Left ventricle myocardium superior (tissue), 1 donor: ENCODE data around the gene KRTAP12-1. TPM values are rescaled to one million over a fixed set of nuclear protein-coding genes. Genes with fewer than 3 reads are reported as not detected.
"Not testable (repeated sequence)": the region's sequence is repeated elsewhere in the genome, so short reads cannot be mapped to it uniquely, and the experiment has no call there.

Source experiments
- ATAC-seq: fragments of 200-7000 bp; cut with Tn5 transposase; one replicate; pipeline ENCODE4 v1.9.1; 2020; ENCODE audit warnings: mild to moderate bottlenecking, moderate library complexity
- DNase-seq: peaks from one replicate; pipeline ENCODE4 v3.0.0-alpha.2; 2020
- intact Hi-C: fragments of 100-400 bp; cut with micrococcal nuclease; formaldehyde crosslinking; loops from one replicate; pipeline ENCODE4 v1.11.0; 2022
- total RNA-seq: library from RNA; stranded (reverse); fragmentation: NEBNext Ultra II Directional; extraction: Animal tissue kit (Norgen Biotek cat#: 25700); gene quantifications from one replicate; pipeline ENCODE4 v1.2.1, GENCODE V29; 2021
- donor health status: DM: no; HTN: yes; CAD: no; lungs with severe emphysema.

The KRTAP12-1 gene
- total RNA-seq, 1 donor from 2014 or later, result not detected

DNA sequence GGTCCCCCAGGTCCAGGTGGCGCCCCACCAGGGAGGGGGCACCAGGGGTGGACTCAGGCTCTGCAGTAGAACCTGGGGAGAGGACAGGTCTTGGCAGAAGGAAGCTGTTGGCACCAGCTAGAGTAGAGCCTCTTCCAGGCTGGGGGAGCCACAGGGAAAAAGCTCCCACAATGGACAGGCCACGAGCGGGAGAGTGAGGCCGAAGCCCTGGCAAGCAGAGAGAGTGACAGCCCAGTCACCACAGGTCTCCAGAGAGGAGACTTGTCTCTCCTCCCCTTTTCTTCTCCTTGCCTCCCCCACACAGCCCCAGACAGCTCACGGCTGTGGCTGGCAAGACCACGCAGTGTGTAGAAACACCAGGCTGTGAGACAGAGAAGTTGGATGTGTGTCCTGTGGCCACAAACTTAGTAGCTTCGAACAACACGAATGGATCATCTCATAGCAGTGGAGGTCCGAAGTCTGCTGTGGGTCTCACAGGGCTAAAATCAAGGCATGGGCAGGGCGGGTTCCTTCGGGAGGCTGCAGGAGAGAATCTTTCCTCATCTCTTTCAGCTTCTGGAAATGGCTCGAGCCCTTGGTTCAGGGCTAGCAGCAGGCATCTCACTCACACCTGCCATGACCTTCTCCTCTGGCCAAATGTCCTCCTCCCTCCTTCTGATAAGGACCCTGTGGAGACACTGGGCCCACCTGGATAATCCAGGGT is 30.8 kb downstream of the KRTAP12-1 start:
- ATAC-seq, result no peak

DNA sequence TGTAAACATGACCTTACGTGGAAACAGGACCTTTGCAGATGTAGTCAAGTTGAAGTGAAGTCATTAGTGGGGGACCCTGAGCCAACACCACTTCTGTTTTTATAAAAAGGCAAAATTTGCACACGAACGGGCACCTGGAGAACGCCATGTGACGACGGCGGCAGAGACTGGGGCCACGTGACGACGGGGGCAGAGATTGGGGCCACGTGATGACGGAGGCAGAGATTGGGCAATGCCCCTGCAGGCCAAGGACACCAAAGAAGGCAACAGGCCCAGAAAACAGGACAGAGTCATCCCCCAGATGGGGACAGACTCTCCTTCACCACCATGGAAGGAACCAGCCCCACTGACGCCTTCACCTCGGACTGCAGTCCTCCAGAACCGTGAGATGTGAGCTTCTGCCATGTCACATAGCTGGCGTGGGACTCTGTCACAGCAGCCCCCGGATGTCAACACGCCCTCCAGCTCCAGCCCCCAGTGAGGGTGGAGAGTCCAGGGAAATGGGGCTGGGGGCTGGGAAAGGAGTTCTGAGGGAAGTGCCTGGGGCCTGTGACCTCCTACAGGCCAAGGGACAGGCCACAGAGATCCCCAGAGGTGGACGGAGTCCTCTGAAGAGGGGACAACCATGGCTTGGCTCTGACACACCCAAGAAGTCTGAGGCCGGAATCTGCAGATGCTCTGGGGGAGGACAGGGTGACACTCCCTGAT is 31.5 kb downstream of the KRTAP12-1 start:
- intact Hi-C loops, result no loop called here
- no peak for DNase-seq

More for the DNA sequence above, 30.8 kb downstream of the KRTAP12-1 start:
- DNase-seq, result no peak
- intact Hi-C loops, result no loop called here

DNA sequence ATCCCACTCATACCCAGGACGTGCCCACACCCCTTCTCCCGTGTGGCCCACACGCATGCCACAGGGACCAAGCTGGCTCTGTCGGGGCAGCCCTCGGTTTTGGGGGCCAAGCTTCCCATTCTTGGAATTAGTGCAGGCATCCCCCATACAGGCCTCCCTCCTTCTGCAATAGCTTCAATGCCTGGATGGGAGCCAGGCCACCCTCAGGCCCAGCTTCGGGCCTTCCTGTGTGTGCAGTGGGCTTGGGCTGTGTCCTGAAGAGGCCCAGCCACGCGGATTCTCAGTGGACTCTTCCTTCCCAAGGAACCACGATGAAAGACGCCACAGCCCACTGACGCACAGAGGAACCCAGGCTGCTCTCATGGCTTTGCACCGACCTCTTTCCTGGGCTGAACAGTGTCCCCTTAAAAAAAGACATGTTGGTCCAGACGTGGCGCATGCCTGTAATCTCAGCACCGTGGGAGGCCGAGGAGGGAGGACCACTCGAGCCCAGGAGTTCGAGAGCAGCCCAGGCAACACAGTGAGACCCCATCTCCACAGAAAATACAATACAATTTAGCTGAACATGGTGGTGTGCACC is 32.4 kb downstream of the KRTAP12-1 start:
- no peak for ATAC-seq
- no peak for DNase-seq
- intact Hi-C loops, result no loop called here

More for the DNA sequence above, 31.5 kb downstream of the KRTAP12-1 start:
- no peak for ATAC-seq

DNA sequence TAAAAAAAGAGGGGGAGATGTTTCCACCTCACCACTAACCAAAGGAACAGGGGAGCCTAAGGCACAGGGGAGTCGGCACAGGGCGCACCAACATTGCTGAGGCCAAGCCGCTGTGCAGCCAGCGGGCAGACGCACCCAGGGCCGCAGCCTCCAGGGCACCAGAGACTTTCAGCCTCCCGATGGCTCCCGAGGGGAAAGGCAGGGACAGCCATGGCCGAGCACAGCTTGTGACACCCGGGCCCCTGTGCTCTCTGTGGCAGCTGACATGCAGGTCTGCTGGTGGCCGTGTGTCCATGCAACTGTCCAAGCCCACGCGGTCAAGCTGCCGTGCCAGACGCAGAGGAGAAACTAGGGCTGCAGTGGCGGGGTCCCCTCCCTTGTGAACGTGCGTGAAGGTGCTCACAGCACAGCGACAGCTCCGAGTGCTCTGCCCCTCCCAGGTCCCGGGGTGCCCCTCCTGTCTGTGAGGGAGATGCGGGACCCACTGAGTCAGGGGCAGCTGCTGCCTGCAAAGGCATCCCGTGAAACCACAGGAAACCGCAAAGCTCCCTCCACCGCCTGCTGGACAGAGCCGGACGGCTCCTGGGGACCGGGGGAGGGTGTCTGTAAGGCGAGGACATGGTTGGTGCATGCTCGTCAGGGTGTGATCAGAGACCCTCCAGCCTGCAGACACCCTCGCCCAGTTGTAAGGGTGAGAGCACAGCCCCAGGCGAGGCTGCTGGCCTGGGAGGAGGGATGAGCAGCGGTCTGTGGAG is 33.2 kb downstream of the KRTAP12-1 start:
- intact Hi-C loops, result no loop called here
- ATAC-seq (no peak), DNase-seq (no peak)

DNA sequence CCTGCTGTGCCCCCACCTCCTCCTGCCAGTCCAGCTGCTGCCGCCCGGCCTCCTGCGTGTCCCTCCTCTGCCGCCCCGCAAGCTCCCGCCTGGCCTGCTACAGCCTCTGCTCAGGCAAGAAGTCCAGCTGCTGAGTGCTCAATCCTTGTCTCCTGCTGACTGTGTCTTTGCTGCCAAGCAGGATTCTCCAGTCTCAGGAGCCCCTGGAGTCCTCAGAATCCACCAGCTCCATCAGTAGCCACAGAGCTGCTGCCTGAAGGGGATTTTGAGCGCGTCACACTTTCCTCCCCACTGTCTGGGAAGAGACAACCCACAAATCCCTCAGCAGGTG is 34.8 kb downstream of the KRTAP12-1 start:
- ATAC-seq (no peak), DNase-seq (no peak)
- intact Hi-C loops, result no loop called here

DNA sequence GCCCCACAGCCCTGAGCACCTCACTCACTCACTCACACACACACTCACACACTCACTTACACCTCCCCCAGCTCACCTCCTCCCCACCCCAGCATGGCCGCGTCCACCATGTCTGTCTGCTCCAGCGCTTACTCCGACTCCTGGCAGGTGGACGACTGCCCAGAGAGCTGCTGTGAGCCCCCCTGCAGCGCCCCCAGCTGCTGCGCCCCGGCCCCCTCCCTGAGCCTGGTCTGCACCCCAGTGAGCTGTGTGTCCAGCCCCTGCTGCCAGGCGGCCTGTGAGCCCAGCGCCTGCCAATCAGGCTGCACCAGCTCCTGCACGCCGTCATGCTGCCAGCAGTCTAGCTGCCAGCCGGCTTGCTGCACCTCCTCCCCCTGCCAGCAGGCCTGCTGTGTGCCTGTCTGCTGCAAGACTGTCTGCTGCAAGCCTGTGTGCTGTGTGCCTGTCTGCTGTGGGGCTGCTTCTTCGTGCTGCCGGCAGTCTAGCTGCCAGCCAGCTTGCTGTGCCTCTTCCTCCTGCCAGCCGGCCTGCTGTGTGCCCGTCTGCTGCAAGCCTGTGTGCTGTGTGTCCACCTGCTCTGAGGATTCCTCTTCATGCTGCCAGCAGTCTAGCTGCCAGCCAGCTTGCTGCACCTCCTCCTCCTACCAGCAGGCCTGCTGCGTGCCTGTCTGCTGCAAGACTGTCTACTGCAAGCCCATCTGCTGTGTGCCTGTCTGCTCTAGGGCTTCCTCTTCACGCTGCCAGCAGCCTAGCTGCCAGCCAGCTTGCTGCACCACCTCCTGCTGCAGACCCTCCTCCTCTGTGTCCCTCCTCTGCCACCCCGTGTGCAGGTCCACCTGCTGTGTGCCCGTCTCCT is 35.4 kb downstream of the KRTAP12-1 start, which contains the start of gene KRTAP10-11:
Gene KRTAP10-11, plus strand, starts transcription at position 49 of the 856 bp plus-strand sequence. Its CDS starts 45 bp downstream, at position 94.
- intact Hi-C loops, DNase-seq, ATAC-seq: not testable (repeated sequence)

DNA sequence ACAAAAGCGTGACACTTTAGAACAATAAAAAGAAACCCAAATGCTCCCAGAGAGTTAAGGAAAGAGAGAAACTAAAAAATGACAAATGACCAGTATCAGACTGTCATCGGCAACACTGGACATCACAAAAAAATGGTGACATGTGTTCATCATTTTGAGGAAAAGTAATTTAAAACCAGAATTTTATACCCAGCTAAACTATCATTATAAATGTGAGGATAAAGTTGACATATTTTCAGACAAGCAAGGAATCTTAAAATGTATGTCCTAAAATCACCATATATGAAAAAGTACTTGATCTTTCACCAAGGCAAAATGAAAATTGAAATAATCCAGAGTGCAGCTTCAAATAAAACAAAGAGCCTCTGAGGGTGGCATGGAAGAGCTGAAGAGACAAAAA is 37.1 kb downstream of the KRTAP12-1 start:
- DNase-seq, result no peak
- intact Hi-C loops, result no loop called here
- no peak for ATAC-seq

DNA sequence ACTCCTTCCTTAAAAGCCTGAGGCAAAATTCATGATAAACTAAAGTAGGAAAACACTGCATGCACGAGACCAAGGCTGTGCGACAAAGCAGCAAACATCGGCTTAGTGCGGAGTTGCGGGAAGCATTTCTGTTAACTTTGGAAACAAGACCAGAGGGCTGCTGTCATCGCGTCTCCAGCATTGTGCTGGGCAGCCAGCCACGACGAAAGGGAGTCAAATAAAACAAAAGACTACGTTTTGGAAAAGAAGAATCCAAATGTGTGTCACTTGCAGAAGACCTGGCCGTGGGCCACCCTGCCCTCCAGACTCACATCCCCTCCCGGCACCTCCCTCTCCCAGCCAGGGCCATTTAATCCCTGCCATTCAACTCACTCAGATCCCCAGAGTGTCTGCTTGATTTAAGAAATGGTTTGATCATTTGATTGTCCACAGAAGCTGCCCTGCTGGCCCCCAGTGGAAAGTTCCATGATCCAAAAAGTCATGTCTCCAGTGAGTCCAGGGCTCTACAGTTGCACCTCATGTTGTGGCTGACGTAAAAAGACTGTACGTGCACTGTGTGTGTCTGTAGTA is 38.1 kb downstream of the KRTAP12-1 start:
- intact Hi-C loops, result no loop called here
- ATAC-seq (no peak), DNase-seq (no peak)

DNA sequence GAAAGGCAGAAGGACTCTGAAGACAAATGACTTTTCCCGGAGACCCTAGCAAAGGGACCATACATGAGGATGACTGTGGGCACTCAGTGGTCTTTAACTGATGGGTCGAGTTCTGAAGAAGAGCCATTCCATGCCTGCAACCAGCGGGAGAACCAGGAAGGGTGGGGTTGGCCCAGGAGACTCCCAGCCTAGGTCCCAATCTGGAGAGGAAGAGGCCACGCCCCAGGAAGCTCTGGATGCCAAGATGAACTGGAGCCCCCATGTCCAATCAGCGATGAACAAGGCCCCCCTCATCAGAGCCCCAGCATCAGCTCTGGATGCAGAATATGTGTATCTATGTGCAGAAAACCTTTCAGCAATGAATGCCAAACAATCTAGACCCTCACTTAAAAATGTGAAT is 41.2 kb downstream of the KRTAP12-1 start:
- DNase-seq, result no peak
- no peak for ATAC-seq
- intact Hi-C loops, result no loop called here

DNA sequence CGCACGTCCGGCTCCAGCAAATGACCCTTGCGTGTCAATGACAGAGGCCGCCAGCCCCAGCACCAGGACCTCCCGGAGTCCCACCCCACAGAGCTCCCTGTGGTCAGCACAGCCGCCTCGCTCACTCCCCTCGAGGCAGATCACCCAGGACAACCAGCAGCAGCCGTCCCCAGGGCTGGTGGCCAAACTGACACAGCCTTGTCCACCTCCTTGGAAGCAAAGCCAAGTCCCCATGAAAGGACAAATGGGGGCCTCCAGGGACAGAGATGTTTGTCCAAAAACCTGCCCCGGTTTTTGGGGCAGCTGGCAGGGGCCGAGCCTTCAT is 42.7 kb downstream of the KRTAP12-1 start:
- DNase-seq (no peak), ATAC-seq (no peak)
- intact Hi-C loops, result no loop called here

DNA sequence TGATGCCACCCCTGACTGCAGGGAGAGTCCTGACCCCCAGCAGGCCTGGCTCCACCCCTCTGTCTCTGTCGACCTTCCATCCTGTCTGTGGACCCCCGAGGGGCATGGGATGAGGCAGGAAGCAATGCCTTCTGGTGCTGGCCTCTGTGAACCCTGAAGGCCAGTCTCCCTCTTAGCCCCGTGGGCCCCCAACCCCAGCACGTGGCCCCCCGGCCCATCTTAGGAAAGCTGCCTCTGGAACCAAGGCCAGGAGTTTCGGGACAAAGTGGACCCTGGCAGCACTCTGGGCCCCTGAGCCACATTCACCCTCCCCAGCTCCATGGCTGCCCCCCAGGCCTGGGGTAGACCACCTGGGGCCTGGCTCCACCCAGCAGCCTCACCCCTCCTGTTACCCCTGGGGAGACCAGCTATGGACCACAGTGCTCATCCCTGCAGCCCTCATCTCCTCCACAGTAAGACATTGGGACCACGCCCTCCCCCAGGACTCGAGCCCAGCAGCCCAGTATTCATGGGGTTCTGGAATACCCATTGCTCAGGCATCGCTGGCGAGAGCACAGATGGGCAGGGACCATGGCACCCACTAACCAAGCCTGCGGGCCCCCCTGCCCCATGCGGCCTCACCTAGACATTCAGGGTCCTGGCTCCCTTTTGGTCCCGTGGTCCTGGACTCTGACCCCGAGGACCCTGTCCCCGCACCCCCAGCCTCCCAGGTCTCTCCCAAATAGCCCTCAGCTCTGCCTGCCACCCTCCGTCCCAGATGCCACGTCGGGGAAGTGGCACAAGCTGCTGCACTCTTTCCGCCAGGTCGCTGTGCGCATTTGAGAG is 43.2 kb downstream of the KRTAP12-1 start:
- ATAC-seq, DNase-seq, intact Hi-C loops: not testable (repeated sequence)

DNA sequence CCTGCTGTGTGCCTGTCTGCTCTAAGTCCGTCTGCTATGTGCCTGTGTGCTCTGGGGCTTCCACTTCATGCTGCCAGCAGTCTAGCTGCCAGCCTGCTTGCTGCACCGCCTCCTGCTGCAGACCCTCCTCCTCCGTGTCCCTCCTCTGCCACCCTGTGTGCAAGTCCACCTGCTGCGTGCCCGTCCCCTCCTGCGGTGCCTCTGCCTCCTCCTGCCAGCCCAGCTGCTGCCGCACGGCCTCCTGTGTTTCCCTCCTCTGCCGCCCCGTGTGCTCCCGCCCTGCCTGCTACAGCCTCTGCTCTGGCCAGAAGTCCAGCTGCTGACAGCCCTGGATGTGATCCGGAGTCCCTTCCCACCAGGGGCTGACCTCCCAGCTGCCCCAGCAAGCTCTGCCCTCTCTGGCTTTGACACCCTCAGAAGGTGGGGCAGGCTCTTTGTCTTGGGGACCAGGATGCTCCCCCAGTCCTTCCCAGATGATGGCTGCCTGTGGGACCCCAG is 44.1 kb downstream of the KRTAP12-1 start:
- intact Hi-C loops, DNase-seq, ATAC-seq: not testable (repeated sequence)

DNA sequence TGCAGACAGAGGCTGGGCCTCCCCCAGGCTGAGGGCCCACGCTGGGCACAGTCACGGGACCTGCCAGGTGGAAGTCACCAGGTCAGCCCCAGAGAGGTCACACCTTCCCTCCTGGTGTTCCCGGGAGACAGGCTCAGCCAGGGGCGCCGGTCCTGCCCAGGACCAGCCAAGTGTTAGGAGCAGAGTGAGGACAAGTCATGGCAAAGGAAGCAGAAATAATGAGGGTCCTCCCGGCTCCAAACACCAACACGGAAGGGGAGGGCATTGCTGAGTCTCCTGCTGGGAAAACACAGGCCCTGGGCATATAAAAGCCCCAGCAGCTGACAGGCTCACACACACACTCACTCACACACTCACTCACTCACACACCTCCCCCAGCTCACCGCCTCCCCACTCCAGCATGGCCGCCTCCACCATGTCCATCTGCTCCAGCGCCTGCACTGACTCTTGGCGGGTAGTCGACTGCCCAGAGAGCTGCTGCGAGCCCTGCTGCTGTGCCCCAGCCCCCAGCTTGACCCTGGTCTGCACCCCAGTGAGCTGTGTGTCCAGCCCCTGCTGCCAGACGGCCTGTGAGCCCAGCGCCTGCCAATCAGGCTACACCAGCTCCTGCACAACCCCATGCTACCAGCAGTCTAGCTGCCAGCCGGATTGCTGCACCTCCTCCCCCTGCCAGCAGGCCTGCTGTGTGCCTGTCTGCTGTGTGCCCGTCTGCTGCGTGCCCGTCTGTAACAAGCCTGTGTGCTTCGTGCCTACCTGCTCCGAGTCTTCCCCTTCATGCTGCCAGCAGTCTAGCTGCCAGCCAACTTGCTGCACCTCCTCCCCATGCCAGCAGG is 44.7 kb downstream of the KRTAP12-1 start, which contains the start of gene KRTAP10-10:
Gene KRTAP10-10, plus strand, starts transcription at position 339 of the 833 bp plus-strand sequence. Its CDS starts 62 bp downstream, at position 401.
- no peak for ATAC-seq
- DNase-seq, result no peak
- intact Hi-C loops, result no loop called here

DNA sequence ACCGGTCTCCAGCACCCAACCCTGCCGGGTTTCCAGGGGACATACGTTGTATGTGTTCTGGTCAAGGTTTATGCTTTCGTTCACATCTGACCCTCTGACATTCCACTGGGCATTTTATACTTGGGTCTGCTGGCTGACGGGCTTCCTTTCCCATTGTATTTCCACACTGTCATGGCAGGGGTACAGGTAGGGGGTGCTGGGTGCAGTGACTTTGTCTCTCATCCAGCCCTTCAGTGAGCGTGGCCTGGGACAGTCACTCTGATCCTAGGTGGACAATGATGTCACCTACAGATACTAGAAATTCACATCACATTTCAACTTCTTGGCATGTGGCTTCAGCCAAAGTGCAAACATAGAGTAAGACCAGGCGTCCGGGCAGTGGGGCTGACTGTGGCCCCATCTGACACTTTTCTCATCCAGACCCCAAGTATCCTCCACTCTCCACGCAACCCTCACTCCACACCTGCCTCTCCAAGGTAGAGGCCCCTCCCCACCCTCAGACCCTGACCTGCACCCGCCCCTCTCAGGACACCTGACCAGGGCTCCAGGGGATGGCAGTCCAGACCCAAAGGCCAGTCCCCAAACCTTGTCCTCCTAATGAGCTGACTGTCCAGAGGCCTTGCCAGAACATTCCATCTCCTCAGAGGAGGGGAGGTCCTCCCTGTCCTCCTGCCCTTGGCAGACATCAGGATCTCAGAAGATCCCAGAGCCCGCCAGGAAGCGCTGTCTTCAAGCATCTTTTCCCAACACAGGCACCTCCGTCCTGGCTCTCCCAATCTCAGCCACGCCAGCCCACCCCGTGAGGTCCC is 45.5 kb downstream of the KRTAP12-1 start:
- ATAC-seq (no peak), DNase-seq (no peak)
- intact Hi-C loops, result no loop called here

DNA sequence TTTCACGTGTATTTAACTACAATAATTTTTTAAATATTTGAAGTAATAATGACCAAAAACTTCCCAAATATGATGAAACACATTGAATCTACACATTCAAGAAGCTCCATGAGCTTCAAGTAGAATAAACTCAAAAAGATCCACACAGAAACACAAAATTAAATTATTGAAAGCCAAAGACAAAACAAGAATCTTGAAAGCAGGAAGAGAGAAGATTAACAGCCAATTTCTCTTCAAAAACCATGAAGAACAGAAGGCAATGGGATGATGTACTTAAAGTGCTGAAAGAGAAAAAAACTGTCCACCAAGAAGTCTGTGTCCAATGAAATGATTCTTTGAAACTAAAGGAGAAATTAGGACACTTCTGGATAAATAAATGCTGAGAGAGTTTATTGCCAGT is 49.9 kb downstream of the KRTAP12-1 start:
- intact Hi-C loops, result no loop called here
- no peak for ATAC-seq
- no peak for DNase-seq
